ENCODE measurements around the gene TMED1. TPM values are rescaled to one million over a fixed set of nuclear protein-coding genes. Genes with fewer than 3 reads are reported as not detected.

The TMED1 gene
- total and polyA plus RNA-seq, 9 of the 15 experiments (the other 6 are each of a cell fraction or from before 2014, with no cell fraction given), result 0.86 to 30.2 (median 23.5) TPM

GRCh38 chr19:10858204-10858828, 22.3 kb upstream of the TMED1 start (continued):
- no peak for TF ChIP-seq XRCC3 (IDR thresholded peaks at IDR 0.05)
- no peak for TF ChIP-seq NCOA2 (IDR thresholded peaks at IDR 0.05; ENCODE audit: partially characterized antibody in 2 of 2)
- TF ChIP-seq ZNF766 (CRISPR knock-in tag; conservative IDR thresholded peaks at IDR 0.05), result no peak
- TF ChIP-seq CBFA2T3 (IDR thresholded peaks at IDR 0.05), result no peak
- TF ChIP-seq ZNF586 (CRISPR knock-in tag; conservative IDR thresholded peaks at IDR 0.05), result no peak
- no peak for TF ChIP-seq ZNF239 (CRISPR knock-in tag; IDR thresholded peaks at IDR 0.05)
- TF ChIP-seq STAT5A (IDR thresholded peaks at IDR 0.05; ENCODE audit: borderline replicate concordance, low read length), result no peak
- no peak for TF ChIP-seq SRF (CRISPR knock-in tag; IDR thresholded peaks at IDR 0.05)
- TF ChIP-seq NEUROD1 (IDR thresholded peaks at IDR 0.05; ENCODE audit: borderline replicate concordance, low read depth, low read length, partially characterized antibody), result no peak
- TF ChIP-seq ZNF431 (CRISPR knock-in tag; IDR thresholded peaks at IDR 0.05), result no peak
- TF ChIP-seq ZNF232 (CRISPR knock-in tag; IDR thresholded peaks at IDR 0.05), result no peak
- TF ChIP-seq, protein P1, sequence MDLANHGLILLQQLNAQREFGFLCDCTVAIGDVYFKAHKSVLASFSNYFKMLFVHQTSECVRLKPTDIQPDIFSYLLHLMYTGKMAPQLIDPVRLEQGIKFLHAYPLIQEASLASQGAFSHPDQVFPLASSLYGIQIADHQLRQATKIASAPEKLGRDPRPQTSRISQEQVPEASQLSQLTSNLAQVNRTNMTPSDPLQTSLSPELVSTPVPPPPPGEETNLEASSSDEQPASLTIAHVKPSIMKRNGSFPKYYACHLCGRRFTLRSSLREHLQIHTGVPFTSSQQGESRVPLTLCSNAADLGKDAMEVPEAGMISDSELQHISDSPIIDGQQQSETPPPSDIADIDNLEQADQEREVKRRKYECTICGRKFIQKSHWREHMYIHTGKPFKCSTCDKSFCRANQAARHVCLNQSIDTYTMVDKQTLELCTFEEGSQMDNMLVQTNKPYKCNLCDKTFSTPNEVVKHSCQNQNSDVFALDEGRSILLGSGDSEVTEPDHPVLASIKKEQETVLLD (IDR thresholded peaks at IDR 0.05), result peak; percentile 63; the same call in 1 of the 2 replicates
- TF ChIP-seq HNRNPL (IDR thresholded peaks at IDR 0.05; ENCODE audit: low read depth, low read length), result no peak
- TF ChIP-seq E2F3 (CRISPR knock-in tag; IDR thresholded peaks at IDR 0.05), result no peak
- no peak for TF ChIP-seq ZNF146 (CRISPR knock-in tag; IDR thresholded peaks at IDR 0.05; ENCODE audit: unreplicated experiment)
- TF ChIP-seq, protein P2, sequence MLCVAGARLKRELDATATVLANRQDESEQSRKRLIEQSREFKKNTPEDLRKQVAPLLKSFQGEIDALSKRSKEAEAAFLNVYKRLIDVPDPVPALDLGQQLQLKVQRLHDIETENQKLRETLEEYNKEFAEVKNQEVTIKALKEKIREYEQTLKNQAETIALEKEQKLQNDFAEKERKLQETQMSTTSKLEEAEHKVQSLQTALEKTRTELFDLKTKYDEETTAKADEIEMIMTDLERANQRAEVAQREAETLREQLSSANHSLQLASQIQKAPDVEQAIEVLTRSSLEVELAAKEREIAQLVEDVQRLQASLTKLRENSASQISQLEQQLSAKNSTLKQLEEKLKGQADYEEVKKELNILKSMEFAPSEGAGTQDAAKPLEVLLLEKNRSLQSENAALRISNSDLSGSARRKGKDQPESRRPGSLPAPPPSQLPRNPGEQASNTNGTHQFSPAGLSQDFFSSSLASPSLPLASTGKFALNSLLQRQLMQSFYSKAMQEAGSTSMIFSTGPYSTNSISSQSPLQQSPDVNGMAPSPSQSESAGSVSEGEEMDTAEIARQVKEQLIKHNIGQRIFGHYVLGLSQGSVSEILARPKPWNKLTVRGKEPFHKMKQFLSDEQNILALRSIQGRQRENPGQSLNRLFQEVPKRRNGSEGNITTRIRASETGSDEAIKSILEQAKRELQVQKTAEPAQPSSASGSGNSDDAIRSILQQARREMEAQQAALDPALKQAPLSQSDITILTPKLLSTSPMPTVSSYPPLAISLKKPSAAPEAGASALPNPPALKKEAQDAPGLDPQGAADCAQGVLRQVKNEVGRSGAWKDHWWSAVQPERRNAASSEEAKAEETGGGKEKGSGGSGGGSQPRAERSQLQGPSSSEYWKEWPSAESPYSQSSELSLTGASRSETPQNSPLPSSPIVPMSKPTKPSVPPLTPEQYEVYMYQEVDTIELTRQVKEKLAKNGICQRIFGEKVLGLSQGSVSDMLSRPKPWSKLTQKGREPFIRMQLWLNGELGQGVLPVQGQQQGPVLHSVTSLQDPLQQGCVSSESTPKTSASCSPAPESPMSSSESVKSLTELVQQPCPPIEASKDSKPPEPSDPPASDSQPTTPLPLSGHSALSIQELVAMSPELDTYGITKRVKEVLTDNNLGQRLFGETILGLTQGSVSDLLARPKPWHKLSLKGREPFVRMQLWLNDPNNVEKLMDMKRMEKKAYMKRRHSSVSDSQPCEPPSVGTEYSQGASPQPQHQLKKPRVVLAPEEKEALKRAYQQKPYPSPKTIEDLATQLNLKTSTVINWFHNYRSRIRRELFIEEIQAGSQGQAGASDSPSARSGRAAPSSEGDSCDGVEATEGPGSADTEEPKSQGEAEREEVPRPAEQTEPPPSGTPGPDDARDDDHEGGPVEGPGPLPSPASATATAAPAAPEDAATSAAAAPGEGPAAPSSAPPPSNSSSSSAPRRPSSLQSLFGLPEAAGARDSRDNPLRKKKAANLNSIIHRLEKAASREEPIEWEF (CRISPR knock-in tag; IDR thresholded peaks at IDR 0.05), result no peak
- no peak for TF ChIP-seq SRSF1 (IDR thresholded peaks at IDR 0.05; ENCODE audit: low read depth, low read length)
- TF ChIP-seq TBP (optimal IDR thresholded peaks at IDR 0.05; ENCODE audit: low read depth, low read length), result peak; percentile 14
- TF ChIP-seq SIN3A (IDR thresholded peaks at IDR 0.05; ENCODE audit: borderline replicate concordance in 2 of 2, control insufficient read depth in 1 of 2, low read depth in 2 of 2, low read length in 2 of 2), result no peak
- TF ChIP-seq TAF7 (tag; IDR thresholded peaks at IDR 0.05), result no peak
- TF ChIP-seq GMEB1 (CRISPR knock-in tag; IDR thresholded peaks at IDR 0.05), result no peak

All from K562 (cell line).